GM12878 (cell line): Measurements from ENCODE around the gene KRT86. TPM values are rescaled to one million over a fixed set of nuclear protein-coding genes. Genes with fewer than 3 reads are reported as not detected.

ENCODE experiments used
- ATAC-seq: fragments of 200-7000 bp; cut with Tn5 transposase; 3 replicates; pipeline ENCODE4 v1.9.1; 2020; ENCODE audit warnings: mild to moderate bottlenecking, moderate library complexity
- BruUV-seq: library from RNA; stranded (reverse); fragments of 400-500 nt; replicated peaks from 2 replicates; lab custom pipeline; 2021; lab: Mats Ljungman, UMichigan
- CTCF ChIA-PET: fragments of 300-600 bp; sonication (Branson Sonifier 250); formaldehyde crosslinking; extraction: SDS; loops from one replicate; lab custom pipeline; 2021; ENCODE audit warnings: inconsistent platforms; lab: Yijun Ruan, JAX
- POLR2A ChIA-PET: fragments of 350-600 bp; formaldehyde crosslinking; extraction: SDS; loops from one replicate; lab custom pipeline; 2021; ENCODE audit warnings: inconsistent platforms; lab: Charles Lee
- RAD21 ChIA-PET: fragments of 300-600 bp; sonication (Branson Sonifier 250); formaldehyde crosslinking; loops from one replicate; lab custom pipeline; 2023; ENCODE audit warnings: antibody characterized with exemption; ENCODE audit not compliant: unreplicated experiment; lab: Charles Lee
- SMC1A ChIA-PET: fragments of 300-600 bp; sonication (Branson Sonifier 250); formaldehyde crosslinking; loops from one replicate; lab custom pipeline; 2023; ENCODE audit not compliant: unreplicated experiment, uncharacterized antibody; lab: Charles Lee
- DNase-seq: peaks from one replicate; pipeline ENCODE4 v3.0.0-alpha.2; 2011; ENCODE audit warnings: low read depth, low spot score
- FAIRE-seq: peaks from 3 replicates; lab custom pipeline; 2011; peaks lifted over from hg19 to GRCh38; lab: Jason Lieb, UNC
- H2AFZ ChIP-seq: 2 replicates; pipeline ENCODE4 v1.6.0; 2011; ENCODE audit warnings: low read depth, low read length, control low read depth; ENCODE audit not compliant: control insufficient read depth
- H3K27ac ChIP-seq: 2 replicates; pipeline ENCODE4 v1.5.1; 2011; ENCODE audit warnings: control low read depth; ENCODE audit not compliant: control insufficient read depth, insufficient read depth
- H3K27me3 ChIP-seq, 2 experiments: replicated peaks in 1 of 2; 2 replicates each; pipeline versions ENCODE4 v1.6.0 to v1.6.1; 2011; ENCODE audit warnings: low read length in 1 of 2; ENCODE audit not compliant: control insufficient read depth in 2 of 2, insufficient read depth in 2 of 2
- H3K36me3 ChIP-seq, 2 experiments: 2 replicates each; pipeline ENCODE4 v1.5.1; 2011; ENCODE audit warnings: low read length in 1 of 2; ENCODE audit not compliant: control insufficient read depth in 2 of 2, insufficient read depth in 2 of 2
- H3K4me1 ChIP-seq: 2 replicates; pipeline ENCODE4 v1.6.1; 2011; ENCODE audit warnings: mild to moderate bottlenecking, low read length, moderate library complexity, mixed read lengths; ENCODE audit not compliant: control insufficient read depth, insufficient read depth
- H3K4me2 ChIP-seq: 2 replicates; pipeline ENCODE4 v1.6.0; 2011; ENCODE audit warnings: control low read depth; ENCODE audit not compliant: control insufficient read depth, insufficient read depth
- H3K4me3 ChIP-seq: fragments of 200-600 bp; sonication (generic); 2 replicates; pipeline ENCODE4 v1.5.1; 2016
- H3K79me2 ChIP-seq: 2 replicates; pipeline ENCODE4 v1.6.0; 2011; ENCODE audit warnings: low read length; ENCODE audit not compliant: control insufficient read depth, insufficient read depth
- H3K9ac ChIP-seq: 2 replicates; pipeline ENCODE4 v1.8.0; 2011; ENCODE audit warnings: low read length, control low read depth, mixed read lengths; ENCODE audit not compliant: control insufficient read depth, insufficient read depth
- H3K9me3 ChIP-seq: replicated peaks from 3 replicates; pipeline ENCODE4 v1.5.1; 2011; ENCODE audit warnings: mild to moderate bottlenecking, low read length; ENCODE audit not compliant: control insufficient read depth, insufficient read depth
- H4K20me1 ChIP-seq: 2 replicates; pipeline ENCODE4 v1.6.0; 2011; ENCODE audit not compliant: control insufficient read depth, insufficient read depth
- ATF2 ChIP-seq: IDR thresholded peaks from 2 replicates; pipeline ENCODE4 v1.6.1; 2012; ENCODE audit warnings: low read length, inconsistent platforms
- CBX5 ChIP-seq: sonication (generic); IDR thresholded peaks from 2 replicates; pipeline ENCODE4 v1.6.1; 2016; ENCODE audit warnings: low read depth, moderate library complexity, mild to moderate bottlenecking, inconsistent platforms
- DPF2 ChIP-seq: fragments of 450-650 bp; IDR thresholded peaks from 2 replicates; pipeline ENCODE4 v1.6.1; 2017; ENCODE audit warnings: mild to moderate bottlenecking
- EP300 ChIP-seq, 2 experiments: fragments of 150-350 bp in 1 of 2; IDR thresholded peaks; 2 replicates each; pipeline ENCODE4 v1.6.1; 2011 to 2012; ENCODE audit warnings: low read depth in 2 of 2, low read length in 2 of 2, borderline replicate concordance in 1 of 2, improper control_type of control experiment in 1 of 2, inconsistent platforms in 1 of 2; ENCODE audit not compliant: control insufficient read depth in 1 of 2
- MYC ChIP-seq: IDR thresholded peaks from 2 replicates; pipeline ENCODE4 v1.6.1; 2011; ENCODE audit warnings: mild to moderate bottlenecking, low read length, moderate library complexity, inconsistent platforms; ENCODE audit not compliant: insufficient read depth, insufficient replicate concordance, insufficient read length, severe bottlenecking
- PAX5 ChIP-seq: IDR thresholded peaks from 2 replicates; pipeline ENCODE4 v1.6.1; 2011; ENCODE audit warnings: low read depth, low read length, borderline replicate concordance
- RELB ChIP-seq: fragments of 450-650 bp; IDR thresholded peaks from 2 replicates; pipeline ENCODE4 v1.6.1; 2017; ENCODE audit warnings: low read depth, mild to moderate bottlenecking, moderate library complexity
- REST ChIP-seq: IDR thresholded peaks from 2 replicates; pipeline ENCODE4 v1.6.1; 2012; ENCODE audit warnings: mild to moderate bottlenecking, low read depth, low read length
- TAF1 ChIP-seq: IDR thresholded peaks from 2 replicates; pipeline ENCODE4 v1.6.1; 2011; ENCODE audit warnings: mild to moderate bottlenecking, low read depth, low read length, borderline replicate concordance
- TARDBP ChIP-seq: IDR thresholded peaks from 2 replicates; pipeline ENCODE4 v1.6.1; 2016; ENCODE audit warnings: borderline replicate concordance
- WGBS: methylation state at CpG from one replicate; pipeline ENCODE4 v1.1.6; 2016; ENCODE audit warnings: low lambda C conversion rate; ENCODE audit not compliant: insufficient replicate concordance, insufficient coverage; ENCODE audit errors: missing lambda C conversion rate; 5-methylcytosine and 5-hydroxymethylcytosine counted together
- in situ Hi-C: fragments of 300-500 bp; cut with MboI; formaldehyde crosslinking; loops from 9 replicates; pipeline ENCODE4 v1.14.3; 2018; ENCODE audit warnings: mixed read lengths
- intact Hi-C: fragments of 100-400 bp; cut with micrococcal nuclease; formaldehyde crosslinking; loops from one replicate; pipeline ENCODE4 v1.14.2; 2022; ENCODE audit not compliant: unreplicated experiment
- polyA plus RNA-seq, 11 experiments: library from polyadenylated mRNA; depleted of rRNA in 4 of 11; unstranded in 6 of 11; stranded (reverse) in 5 of 11; fragments of >200 nt; fragmentation: Nextera tagmentation in 4 of 11; fragmentation: Illumina TruSeq in 1 of 11; extraction: Ambion mirVana in 4 of 11; extraction: Trizol in 1 of 11; gene quantifications; 1 replicate in 1 of 11; 2 replicates in 10 of 11; pipeline versions ENCODE4 v1.2.1 to v1.2.3, GENCODE V29; 2011 to 2016; ENCODE audit warnings: inconsistent platforms in 2 of 11, missing spikeins in 2 of 11, low read depth in 1 of 11
- total RNA-seq, 4 experiments: library from RNA; depleted of rRNA in 3 of 4; stranded (reverse); fragments of >200 nt in 3 of 4; fragmentation: Illumina TruSeq in 1 of 4; extraction: Trizol in 1 of 4; gene quantifications; 2 replicates each; pipeline versions ENCODE4 v1.2.1 to v1.2.3, GENCODE V29; 2013 to 2021
- TF ChIP-seq, protein P1 (sequence below): fragments of 450-650 bp; IDR thresholded peaks from 2 replicates; pipeline ENCODE4 v1.6.1; 2017; ENCODE audit warnings: mild to moderate bottlenecking
- TF ChIP-seq, protein P2 (sequence below): fragments of 150-350 bp; IDR thresholded peaks from 2 replicates; pipeline ENCODE4 v1.6.1; 2014; ENCODE audit warnings: mild to moderate bottlenecking, low read depth, low read length

KRT86 gene
- total and polyA plus RNA-seq, 10 of the 15 experiments (the other 5 are each of a cell fraction or from before 2014, with no cell fraction given) = 0.11 to 0.54 (median 0.18) TPM; not detected in 4

- Histone ChIP-seq H4K20me1 (no peaks in the 10 kb centered on the region), H2AFZ (no peak overlapping the region), H3K4me3 (no peak overlapping the region), H3K36me3 (no peaks in the 10 kb centered on the region), H3K27me3 (peaks cover 3 to 8% of the 10 kb centered on the region in 2 experiments), H3K79me2 (no peaks in the 10 kb centered on the region), H3K4me2 (no peak overlapping the region), H3K9me3 (no peaks in the 10 kb centered on the region), H3K27ac (no peak overlapping the region), H3K9ac (no peak overlapping the region), H3K4me1 (peaks cover 6% of the 10 kb centered on the region)
- DNase-seq (no peak), ATAC-seq (no peak), FAIRE-seq (no peak)
- CTCF ChIA-PET = no interaction called here
- RAD21 ChIA-PET = no interaction called here
- POLR2A ChIA-PET = no interaction called here
- SMC1A ChIA-PET = interaction anchor here (0.6 kb wide), 1 partner anchor 237 kb away, joined by 3 read pairs; no protein-coding TSS in a partner anchor
- whole genome bisulfite sequencing = 0% methylated on average over 1 of the region's 1 CpG
- in situ Hi-C loops = loop anchor here (10.0 kb wide), 1 partner anchor 168 kb away; no protein-coding TSS in a partner anchor
- no TSS peak for BruUV-seq
- intact Hi-C loops = loop anchor here (10.0 kb wide), 1 partner anchor 108 kb away; no protein-coding TSS in a partner anchor
- no peak for TF ChIP-seq DPF2
- TF ChIP-seq PAX5 = no peak
- TF ChIP-seq TAF1 = no peak
- TF ChIP-seq TARDBP = no peak
- TF ChIP-seq EP300 (IDR thresholded peaks at IDR 0.05; ENCODE audit: borderline replicate concordance in 1 of 2, control insufficient read depth in 1 of 2, low read depth in 2 of 2, low read length in 2 of 2) = no peak
- TF ChIP-seq, protein P1, sequence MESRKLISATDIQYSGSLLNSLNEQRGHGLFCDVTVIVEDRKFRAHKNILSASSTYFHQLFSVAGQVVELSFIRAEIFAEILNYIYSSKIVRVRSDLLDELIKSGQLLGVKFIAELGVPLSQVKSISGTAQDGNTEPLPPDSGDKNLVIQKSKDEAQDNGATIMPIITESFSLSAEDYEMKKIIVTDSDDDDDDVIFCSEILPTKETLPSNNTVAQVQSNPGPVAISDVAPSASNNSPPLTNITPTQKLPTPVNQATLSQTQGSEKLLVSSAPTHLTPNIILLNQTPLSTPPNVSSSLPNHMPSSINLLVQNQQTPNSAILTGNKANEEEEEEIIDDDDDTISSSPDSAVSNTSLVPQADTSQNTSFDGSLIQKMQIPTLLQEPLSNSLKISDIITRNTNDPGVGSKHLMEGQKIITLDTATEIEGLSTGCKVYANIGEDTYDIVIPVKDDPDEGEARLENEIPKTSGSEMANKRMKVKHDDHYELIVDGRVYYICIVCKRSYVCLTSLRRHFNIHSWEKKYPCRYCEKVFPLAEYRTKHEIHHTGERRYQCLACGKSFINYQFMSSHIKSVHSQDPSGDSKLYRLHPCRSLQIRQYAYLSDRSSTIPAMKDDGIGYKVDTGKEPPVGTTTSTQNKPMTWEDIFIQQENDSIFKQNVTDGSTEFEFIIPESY = no peak
- TF ChIP-seq RELB = no peak
- no peak for TF ChIP-seq CBX5
- no peak for TF ChIP-seq ATF2
- no peak for TF ChIP-seq REST
- TF ChIP-seq, protein P2, sequence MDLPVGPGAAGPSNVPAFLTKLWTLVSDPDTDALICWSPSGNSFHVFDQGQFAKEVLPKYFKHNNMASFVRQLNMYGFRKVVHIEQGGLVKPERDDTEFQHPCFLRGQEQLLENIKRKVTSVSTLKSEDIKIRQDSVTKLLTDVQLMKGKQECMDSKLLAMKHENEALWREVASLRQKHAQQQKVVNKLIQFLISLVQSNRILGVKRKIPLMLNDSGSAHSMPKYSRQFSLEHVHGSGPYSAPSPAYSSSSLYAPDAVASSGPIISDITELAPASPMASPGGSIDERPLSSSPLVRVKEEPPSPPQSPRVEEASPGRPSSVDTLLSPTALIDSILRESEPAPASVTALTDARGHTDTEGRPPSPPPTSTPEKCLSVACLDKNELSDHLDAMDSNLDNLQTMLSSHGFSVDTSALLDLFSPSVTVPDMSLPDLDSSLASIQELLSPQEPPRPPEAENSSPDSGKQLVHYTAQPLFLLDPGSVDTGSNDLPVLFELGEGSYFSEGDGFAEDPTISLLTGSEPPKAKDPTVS = no peak
- no peak for TF ChIP-seq MYC
Measured at GRCh38 chr12:52323001-52323400, 48.6 kb downstream of the KRT86 start.
